Cardiac fibroblast (primary cell): ENCODE measurements around the gene GNAZ.

Source experiments
- DNase-seq, 2 donors: peaks; one replicate each; pipeline versions ENCODE4 v3.0.0 to v3.0.0-alpha.2; 2010; ENCODE audit warnings: low read depth in 2 of 2
- H3K4me3 ChIP-seq, 2 donors: replicated peaks in 1 of 2; 1 replicate in 1 of 2; 2 replicates in 1 of 2; pipeline ENCODE4 v1.5.1; 2011; ENCODE audit warnings: low read depth in 2 of 2, low read length in 2 of 2, mild to moderate bottlenecking in 2 of 2, moderate library complexity in 1 of 2
- TF ChIP-seq, protein P1 (sequence below): IDR thresholded peaks from one replicate; pipeline ENCODE4 v1.5.1; 2011; ENCODE audit warnings: low read depth, mild to moderate bottlenecking, low read length, inconsistent platforms

Gene GNAZ

DNA sequence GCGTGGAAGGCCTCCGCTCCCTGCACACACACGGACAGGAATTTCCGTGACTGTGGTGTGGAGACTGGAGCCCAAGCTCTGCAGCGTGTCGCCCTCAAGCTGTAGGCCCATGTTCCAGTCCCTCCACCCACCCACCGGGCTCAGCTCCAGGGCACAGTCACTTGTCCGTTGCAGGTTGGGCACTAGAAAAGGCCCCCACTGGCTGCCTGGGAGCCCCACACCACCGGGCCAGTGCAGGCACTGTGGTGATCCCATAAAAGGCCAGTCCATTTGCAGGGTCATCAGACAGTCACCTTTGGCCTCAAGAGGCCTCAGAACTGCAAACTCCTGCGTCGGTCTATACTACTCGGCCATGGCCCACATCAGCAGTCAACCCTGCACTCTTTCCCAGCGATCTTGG is 91.3 kb downstream of the GNAZ start:
- no peak for DNase-seq
- no peak overlapping the region for H3K4me3 ChIP-seq
- TF ChIP-seq, protein P1, sequence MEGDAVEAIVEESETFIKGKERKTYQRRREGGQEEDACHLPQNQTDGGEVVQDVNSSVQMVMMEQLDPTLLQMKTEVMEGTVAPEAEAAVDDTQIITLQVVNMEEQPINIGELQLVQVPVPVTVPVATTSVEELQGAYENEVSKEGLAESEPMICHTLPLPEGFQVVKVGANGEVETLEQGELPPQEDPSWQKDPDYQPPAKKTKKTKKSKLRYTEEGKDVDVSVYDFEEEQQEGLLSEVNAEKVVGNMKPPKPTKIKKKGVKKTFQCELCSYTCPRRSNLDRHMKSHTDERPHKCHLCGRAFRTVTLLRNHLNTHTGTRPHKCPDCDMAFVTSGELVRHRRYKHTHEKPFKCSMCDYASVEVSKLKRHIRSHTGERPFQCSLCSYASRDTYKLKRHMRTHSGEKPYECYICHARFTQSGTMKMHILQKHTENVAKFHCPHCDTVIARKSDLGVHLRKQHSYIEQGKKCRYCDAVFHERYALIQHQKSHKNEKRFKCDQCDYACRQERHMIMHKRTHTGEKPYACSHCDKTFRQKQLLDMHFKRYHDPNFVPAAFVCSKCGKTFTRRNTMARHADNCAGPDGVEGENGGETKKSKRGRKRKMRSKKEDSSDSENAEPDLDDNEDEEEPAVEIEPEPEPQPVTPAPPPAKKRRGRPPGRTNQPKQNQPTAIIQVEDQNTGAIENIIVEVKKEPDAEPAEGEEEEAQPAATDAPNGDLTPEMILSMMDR = no peak

GRCh38 chr22:23163665-23164064 is 93.3 kb downstream of the GNAZ start:
- peak in 1 of 2 donors; percentile 63 for DNase-seq
- TF ChIP-seq, protein P1 = no peak
- no peak overlapping the region for H3K4me3 ChIP-seq

DNA sequence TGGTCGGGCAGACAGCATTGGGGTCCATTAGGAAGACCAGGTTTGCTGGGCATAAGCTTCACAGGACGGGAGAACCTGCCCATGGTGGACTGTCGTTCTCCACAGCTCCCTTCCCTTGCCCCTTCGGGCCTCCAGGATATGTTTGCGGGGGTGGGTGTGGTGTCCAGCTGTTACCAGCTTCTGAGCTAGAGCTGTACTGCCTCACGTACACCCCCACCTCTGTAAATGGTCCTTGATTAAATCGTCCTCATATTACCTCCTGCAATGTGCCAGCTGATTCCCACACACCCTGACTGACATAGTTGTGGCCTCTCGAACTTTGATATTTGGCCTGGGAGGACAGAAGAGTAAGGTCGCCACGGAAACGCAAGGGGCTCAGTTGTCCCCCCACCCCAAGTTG is 93.8 kb downstream of the GNAZ start:
- H3K4me3 ChIP-seq = no peak overlapping the region
- TF ChIP-seq, protein P1 = no peak
- no peak for DNase-seq

DNA sequence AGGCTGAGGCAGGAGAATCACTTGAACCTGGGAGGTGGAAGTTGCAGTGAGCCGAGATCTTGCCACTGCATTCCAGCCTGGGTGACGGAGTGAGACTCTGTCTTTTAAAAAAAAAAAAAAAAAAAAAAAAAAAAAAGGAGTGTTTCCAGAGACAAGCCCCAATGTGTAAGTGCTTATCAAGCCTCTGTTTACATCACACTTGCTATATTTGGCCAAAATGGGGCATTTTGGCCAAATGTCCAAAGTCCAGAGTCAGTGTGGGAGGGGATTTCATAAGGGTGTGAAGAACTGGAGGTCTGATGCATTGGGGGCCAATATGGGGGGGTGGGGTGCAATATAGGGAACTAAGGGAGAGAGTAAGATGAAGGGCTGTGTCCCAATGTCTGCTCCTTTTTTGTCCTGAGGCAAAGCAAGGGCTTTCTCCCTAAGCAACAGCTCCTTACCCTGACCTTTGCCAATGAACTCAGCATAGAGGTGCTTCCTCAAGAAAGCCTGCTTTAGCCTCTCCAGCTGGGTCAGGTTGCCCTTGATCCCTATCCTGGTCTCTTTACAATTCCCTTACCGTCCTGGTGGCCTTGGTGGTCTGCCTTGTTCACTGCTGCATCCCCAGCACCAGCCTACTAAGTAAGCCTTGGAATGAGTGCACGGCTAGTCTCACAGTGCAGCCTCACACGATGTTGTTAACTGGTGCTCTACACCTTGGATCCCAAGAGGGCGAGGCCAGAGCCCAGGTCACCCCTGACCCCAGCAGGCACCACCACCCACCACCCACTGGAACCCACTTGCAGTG is 95.9 kb downstream of the GNAZ start:
- TF ChIP-seq, protein P1 = no peak
- no peak for DNase-seq
- no peak overlapping the region for H3K4me3 ChIP-seq

DNA sequence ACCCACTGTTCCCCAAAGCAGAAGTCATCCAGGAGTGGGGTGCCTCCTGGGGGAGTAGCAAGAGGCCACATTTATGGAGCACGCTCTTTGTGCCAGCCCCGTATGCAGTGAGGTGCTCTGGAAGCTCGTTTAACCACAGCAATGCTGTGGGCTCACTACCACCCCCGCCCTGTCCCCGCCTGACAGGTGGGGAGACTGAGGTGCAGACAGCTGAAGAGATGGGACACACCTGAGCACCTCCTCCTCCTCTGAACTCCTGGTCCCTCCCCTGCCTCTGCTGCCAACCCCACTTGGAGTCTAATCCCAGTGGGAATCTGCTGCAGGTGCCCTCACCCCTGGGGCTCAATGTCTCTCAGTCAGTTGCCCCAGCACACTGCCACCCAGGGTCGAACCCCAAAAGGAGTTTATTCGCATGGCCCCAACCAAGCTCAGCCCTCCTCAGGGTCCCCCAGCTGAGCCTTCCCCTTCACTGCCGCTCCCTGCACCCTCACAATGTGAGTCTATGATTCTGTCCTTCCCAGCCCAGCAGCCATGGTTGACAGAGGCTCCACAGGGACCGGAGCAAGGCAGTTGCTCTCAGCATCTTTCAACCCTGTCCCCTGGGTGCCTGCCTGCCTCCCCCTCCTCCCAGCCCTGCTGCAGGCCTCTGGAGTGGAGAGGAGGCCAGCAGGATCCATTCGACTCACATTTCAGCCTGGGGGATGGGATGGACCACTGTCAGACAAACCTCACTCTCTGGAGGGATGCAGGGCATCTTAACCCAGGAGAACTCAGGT is 96.7 kb downstream of the GNAZ start:
- no peak for DNase-seq
- TF ChIP-seq, protein P1 = no peak
- H3K4me3 ChIP-seq = no peak overlapping the region

- H3K4me3 ChIP-seq = no peak overlapping the region
- no peak for DNase-seq
- TF ChIP-seq, protein P1 = no peak
Observed at GRCh38 chr22:23168391-23169042, 98.2 kb downstream of the GNAZ start.
